SK-N-MC (cell line): ENCODE results near the gene ARHGEF10L.

Experiments used
- EZH2 ChIP-seq: fragments of 200-600 bp; sonication (generic); IDR thresholded peaks from one replicate; pipeline ENCODE4 v1.6.1; 2017; ENCODE audit warnings: antibody characterized with exemption
- POLR2AphosphoS5 ChIP-seq: IDR thresholded peaks from 2 replicates; pipeline ENCODE4 v1.6.1; 2012; ENCODE audit warnings: mild to moderate bottlenecking, low read depth, low read length, borderline replicate concordance

GRCh38 chr1:17542645-17543044, 3.1 kb downstream of the ARHGEF10L start:
- TF ChIP-seq POLR2AphosphoS5 (no peak), EZH2 (no peak)
